Esophagus squamous epithelium (tissue), 4 donors: ENCODE data around the gene BCAT1.

ENCODE experiments used
- POLR2A ChIP-seq, 4 donors: fragments of 450-650 bp; IDR thresholded peaks; one replicate each; pipeline ENCODE4 v1.6.1; 2017; ENCODE audit warnings: antibody characterized with exemption in 4 of 4, mild to moderate bottlenecking in 4 of 4, moderate library complexity in 3 of 4
- TF ChIP-seq, protein P1 (sequence below), 6 experiments: fragments of 450-650 bp in 4 of 6; fragments of 200-600 bp in 2 of 6; sonication (generic) in 2 of 6; IDR thresholded peaks; one replicate each; pipeline ENCODE4 v1.5.1; 2016 to 2019; ENCODE audit warnings: antibody characterized with exemption in 6 of 6, mild to moderate bottlenecking in 4 of 6, moderate library complexity in 4 of 6

DNA sequence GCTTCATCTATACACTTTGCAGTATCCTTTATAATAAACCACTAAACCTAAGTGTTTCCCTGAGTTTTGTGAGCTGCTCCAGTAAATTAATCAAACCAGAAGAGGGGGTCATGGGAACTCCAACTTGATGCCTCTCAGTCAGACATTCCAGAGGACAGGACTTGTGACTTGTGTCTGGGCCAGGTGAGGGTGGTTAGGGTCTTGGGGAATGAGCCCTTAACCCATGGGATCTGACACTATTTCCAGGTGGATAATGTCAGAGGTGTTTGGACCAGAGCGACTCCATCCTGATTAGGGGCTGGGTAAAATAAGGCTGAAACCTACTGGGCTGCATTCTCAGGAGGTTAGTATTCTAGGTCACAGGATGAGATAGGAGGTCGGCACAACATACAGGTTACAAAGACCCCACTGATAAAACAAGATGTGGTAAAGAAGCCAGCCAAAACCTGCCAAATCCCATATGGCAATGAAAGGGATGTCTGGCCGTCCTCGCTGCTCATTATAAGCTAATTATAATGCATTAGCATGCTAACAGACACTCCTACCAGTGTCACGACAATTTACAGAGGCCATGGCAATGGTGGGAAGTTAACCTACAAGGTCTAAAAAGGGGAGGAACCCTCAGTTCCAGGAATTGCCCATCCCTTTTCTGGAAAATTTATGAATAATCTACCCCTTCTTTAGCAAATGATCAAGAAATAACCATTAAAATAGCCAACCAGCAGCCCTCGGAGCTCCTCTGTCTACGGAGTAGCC, 58.7 kb downstream of the BCAT1 start:
- TF ChIP-seq, protein P1, sequence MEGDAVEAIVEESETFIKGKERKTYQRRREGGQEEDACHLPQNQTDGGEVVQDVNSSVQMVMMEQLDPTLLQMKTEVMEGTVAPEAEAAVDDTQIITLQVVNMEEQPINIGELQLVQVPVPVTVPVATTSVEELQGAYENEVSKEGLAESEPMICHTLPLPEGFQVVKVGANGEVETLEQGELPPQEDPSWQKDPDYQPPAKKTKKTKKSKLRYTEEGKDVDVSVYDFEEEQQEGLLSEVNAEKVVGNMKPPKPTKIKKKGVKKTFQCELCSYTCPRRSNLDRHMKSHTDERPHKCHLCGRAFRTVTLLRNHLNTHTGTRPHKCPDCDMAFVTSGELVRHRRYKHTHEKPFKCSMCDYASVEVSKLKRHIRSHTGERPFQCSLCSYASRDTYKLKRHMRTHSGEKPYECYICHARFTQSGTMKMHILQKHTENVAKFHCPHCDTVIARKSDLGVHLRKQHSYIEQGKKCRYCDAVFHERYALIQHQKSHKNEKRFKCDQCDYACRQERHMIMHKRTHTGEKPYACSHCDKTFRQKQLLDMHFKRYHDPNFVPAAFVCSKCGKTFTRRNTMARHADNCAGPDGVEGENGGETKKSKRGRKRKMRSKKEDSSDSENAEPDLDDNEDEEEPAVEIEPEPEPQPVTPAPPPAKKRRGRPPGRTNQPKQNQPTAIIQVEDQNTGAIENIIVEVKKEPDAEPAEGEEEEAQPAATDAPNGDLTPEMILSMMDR (IDR thresholded peaks at IDR 0.05), result no peak
- no peak for TF ChIP-seq POLR2A (IDR thresholded peaks at IDR 0.05)
